Astrocyte (in vitro differentiated cells and primary cell): Measurements from ENCODE around the gene EPHB1. TPM values are rescaled to one million over a fixed set of nuclear protein-coding genes. Genes with fewer than 3 reads are reported as not detected.

Experiments used
- DNase-seq: peaks from one replicate; pipeline ENCODE4 v3.0.0-alpha.2; 2010; ENCODE audit warnings: low read depth
- FAIRE-seq: peaks from 2 replicates; lab custom pipeline; 2011; peaks lifted over from hg19 to GRCh38; lab: Jason Lieb, UNC
- H2AFZ ChIP-seq: 2 replicates; pipeline ENCODE4 v1.6.0; 2012; ENCODE audit warnings: low read depth, low read length, inconsistent platforms
- H3K27ac ChIP-seq: 2 replicates; pipeline ENCODE4 v1.5.1; 2011; ENCODE audit warnings: low read depth, low read length, inconsistent platforms
- H3K27me3 ChIP-seq: 2 replicates; pipeline ENCODE4 v1.6.0; 2011; ENCODE audit warnings: low read length, inconsistent platforms; ENCODE audit not compliant: insufficient read depth
- H3K36me3 ChIP-seq: 2 replicates; pipeline ENCODE4 v1.5.1; 2011; ENCODE audit warnings: low read length, inconsistent platforms; ENCODE audit not compliant: insufficient read depth
- H3K4me1 ChIP-seq: 2 replicates; pipeline ENCODE4 v1.5.1; 2011; ENCODE audit warnings: low read length, inconsistent platforms; ENCODE audit not compliant: insufficient read depth
- H3K4me2 ChIP-seq: 2 replicates; pipeline ENCODE4 v1.6.0; 2012; ENCODE audit warnings: low read length, inconsistent platforms
- H3K4me3 ChIP-seq: 2 replicates; pipeline ENCODE4 v1.5.1; 2011; ENCODE audit warnings: low read depth, mild to moderate bottlenecking, low read length, inconsistent platforms; ENCODE audit not compliant: insufficient read depth
- H3K79me2 ChIP-seq: 2 replicates; pipeline ENCODE4 v1.6.0; 2012; ENCODE audit warnings: mild to moderate bottlenecking, low read length, inconsistent platforms; ENCODE audit not compliant: insufficient read depth
- H3K9ac ChIP-seq: 2 replicates; pipeline ENCODE4 v1.6.0; 2012; ENCODE audit warnings: mild to moderate bottlenecking, low read length, inconsistent platforms
- H3K9me3 ChIP-seq: 2 replicates; pipeline ENCODE4 v1.5.1; 2012; ENCODE audit warnings: low read depth, mild to moderate bottlenecking, low read length, inconsistent platforms; ENCODE audit not compliant: insufficient read depth
- H4K20me1 ChIP-seq: 2 replicates; pipeline ENCODE4 v1.6.0; 2012; ENCODE audit warnings: low read length, inconsistent platforms; ENCODE audit not compliant: insufficient read depth
- H3K27ac Mint-ChIP-seq: one replicate; pipeline ENCODE4 v1.8.0; 2021; ENCODE audit warnings: mild to moderate bottlenecking, mixed read lengths; ENCODE audit not compliant: unreplicated experiment
- H3K27me3 Mint-ChIP-seq: one replicate; pipeline ENCODE4 v1.8.0; 2021; ENCODE audit warnings: low read depth, mixed read lengths; ENCODE audit not compliant: unreplicated experiment
- H3K36me3 Mint-ChIP-seq: one replicate; pipeline ENCODE4 v1.8.0; 2021; ENCODE audit warnings: low read depth, mixed read lengths; ENCODE audit not compliant: unreplicated experiment
- H3K4me1 Mint-ChIP-seq: one replicate; pipeline ENCODE4 v1.8.0; 2021; ENCODE audit warnings: low read depth, mixed read lengths; ENCODE audit not compliant: unreplicated experiment
- H3K4me3 Mint-ChIP-seq: one replicate; pipeline ENCODE4 v1.8.0; 2021; ENCODE audit warnings: mild to moderate bottlenecking, moderate library complexity, mixed read lengths; ENCODE audit not compliant: unreplicated experiment
- H3K9me3 Mint-ChIP-seq: one replicate; pipeline ENCODE4 v1.8.0; 2021; ENCODE audit warnings: mild to moderate bottlenecking, mixed read lengths; ENCODE audit not compliant: unreplicated experiment
- EZH2 ChIP-seq: IDR thresholded peaks from 2 replicates; pipeline ENCODE4 v1.6.1; 2012; ENCODE audit warnings: mild to moderate bottlenecking, low read length, inconsistent platforms; ENCODE audit not compliant: insufficient read depth
- total RNA-seq: library from RNA; stranded (reverse); gene quantifications from 2 replicates; pipeline ENCODE4 v1.2.1, GENCODE V29; 2021
- TF ChIP-seq, protein P1 (sequence below): IDR thresholded peaks from 2 replicates; pipeline ENCODE4 v1.5.1; 2011; ENCODE audit warnings: low read depth, mild to moderate bottlenecking, inconsistent platforms, low read length, moderate library complexity; ENCODE audit not compliant: insufficient read depth

EPHB1 gene
- total RNA-seq, 1 donor from 2014 or later, result 4.1 TPM

DNA sequence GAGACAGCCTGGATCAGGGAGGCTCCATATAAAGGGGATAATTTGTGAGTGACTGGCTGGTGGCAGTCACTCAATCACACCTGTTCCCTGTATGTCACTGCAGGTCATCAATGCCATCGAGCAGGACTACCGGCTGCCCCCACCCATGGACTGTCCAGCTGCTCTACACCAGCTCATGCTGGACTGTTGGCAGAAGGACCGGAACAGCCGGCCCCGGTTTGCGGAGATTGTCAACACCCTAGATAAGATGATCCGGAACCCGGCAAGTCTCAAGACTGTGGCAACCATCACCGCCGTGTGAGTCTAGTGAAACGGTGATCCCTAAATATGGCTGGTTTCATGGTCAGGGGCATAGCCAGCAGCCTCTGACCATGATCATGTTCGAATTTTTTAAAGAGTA lies 453.2 kb downstream of the EPHB1 start:
- H3K79me2 ChIP-seq, result no peaks in the 10 kb centered on the region
- no peaks in the 10 kb centered on the region for H3K36me3 ChIP-seq
- peaks cover 11% of the 10 kb centered on the region for H3K27me3 Mint-ChIP-seq
- no peaks in the 10 kb centered on the region for H3K4me1 Mint-ChIP-seq
- no peak overlapping the region for H3K4me2 ChIP-seq
- H3K4me3 ChIP-seq, result no peak overlapping the region
- H2AFZ ChIP-seq, result no peak overlapping the region
- no peak overlapping the region for H3K4me3 Mint-ChIP-seq
- H3K4me1 ChIP-seq, result no peaks in the 10 kb centered on the region
- H3K36me3 Mint-ChIP-seq, result no peaks in the 10 kb centered on the region
- H3K27me3 ChIP-seq, result no peaks in the 10 kb centered on the region
- no peak overlapping the region for H3K27ac ChIP-seq
- H3K9me3 Mint-ChIP-seq, result no peaks in the 10 kb centered on the region
- DNase-seq (no peak), FAIRE-seq (no peak)
- TF ChIP-seq, protein P1, sequence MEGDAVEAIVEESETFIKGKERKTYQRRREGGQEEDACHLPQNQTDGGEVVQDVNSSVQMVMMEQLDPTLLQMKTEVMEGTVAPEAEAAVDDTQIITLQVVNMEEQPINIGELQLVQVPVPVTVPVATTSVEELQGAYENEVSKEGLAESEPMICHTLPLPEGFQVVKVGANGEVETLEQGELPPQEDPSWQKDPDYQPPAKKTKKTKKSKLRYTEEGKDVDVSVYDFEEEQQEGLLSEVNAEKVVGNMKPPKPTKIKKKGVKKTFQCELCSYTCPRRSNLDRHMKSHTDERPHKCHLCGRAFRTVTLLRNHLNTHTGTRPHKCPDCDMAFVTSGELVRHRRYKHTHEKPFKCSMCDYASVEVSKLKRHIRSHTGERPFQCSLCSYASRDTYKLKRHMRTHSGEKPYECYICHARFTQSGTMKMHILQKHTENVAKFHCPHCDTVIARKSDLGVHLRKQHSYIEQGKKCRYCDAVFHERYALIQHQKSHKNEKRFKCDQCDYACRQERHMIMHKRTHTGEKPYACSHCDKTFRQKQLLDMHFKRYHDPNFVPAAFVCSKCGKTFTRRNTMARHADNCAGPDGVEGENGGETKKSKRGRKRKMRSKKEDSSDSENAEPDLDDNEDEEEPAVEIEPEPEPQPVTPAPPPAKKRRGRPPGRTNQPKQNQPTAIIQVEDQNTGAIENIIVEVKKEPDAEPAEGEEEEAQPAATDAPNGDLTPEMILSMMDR, result no peak
- TF ChIP-seq EZH2, result no peak
- no peak overlapping the region for H3K9ac ChIP-seq
- H4K20me1 ChIP-seq, result no peaks in the 10 kb centered on the region
- no peaks in the 10 kb centered on the region for H3K9me3 ChIP-seq
- no peak overlapping the region for H3K27ac Mint-ChIP-seq

DNA sequence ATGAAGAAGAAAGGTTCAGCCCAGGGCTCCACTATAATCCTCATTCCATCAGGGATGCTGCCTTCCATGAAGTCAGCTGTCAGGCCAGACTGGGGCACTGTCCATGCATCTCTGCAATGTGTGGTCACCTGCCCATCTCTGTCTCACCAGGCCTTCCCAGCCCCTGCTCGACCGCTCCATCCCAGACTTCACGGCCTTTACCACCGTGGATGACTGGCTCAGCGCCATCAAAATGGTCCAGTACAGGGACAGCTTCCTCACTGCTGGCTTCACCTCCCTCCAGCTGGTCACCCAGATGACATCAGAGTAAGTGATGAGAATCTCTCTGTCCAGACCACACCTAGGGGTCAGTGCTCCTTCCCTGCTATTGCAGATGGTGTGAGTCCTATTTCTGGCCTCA lies 454.1 kb downstream of the EPHB1 start:
- H3K4me3 ChIP-seq, result no peak overlapping the region
- H4K20me1 ChIP-seq, result no peaks in the 10 kb centered on the region
- no peaks in the 10 kb centered on the region for H3K79me2 ChIP-seq
- Mint-ChIP-seq H3K4me3 (no peak overlapping the region), H3K27ac (no peak overlapping the region), H3K4me1 (no peaks in the 10 kb centered on the region), H3K9me3 (no peaks in the 10 kb centered on the region), H3K27me3 (peaks cover 3% of the 10 kb centered on the region), H3K36me3 (no peaks in the 10 kb centered on the region)
- H3K27ac ChIP-seq, result no peak overlapping the region
- H3K9ac ChIP-seq, result no peak overlapping the region
- no peak overlapping the region for H2AFZ ChIP-seq
- H3K4me2 ChIP-seq, result no peak overlapping the region
- FAIRE-seq (no peak), DNase-seq (no peak)
- no peaks in the 10 kb centered on the region for H3K4me1 ChIP-seq
- no peaks in the 10 kb centered on the region for H3K27me3 ChIP-seq
- TF ChIP-seq EZH2, result no peak
- TF ChIP-seq, protein P1, result no peak
- H3K36me3 ChIP-seq, result no peaks in the 10 kb centered on the region
- no peaks in the 10 kb centered on the region for H3K9me3 ChIP-seq

DNA sequence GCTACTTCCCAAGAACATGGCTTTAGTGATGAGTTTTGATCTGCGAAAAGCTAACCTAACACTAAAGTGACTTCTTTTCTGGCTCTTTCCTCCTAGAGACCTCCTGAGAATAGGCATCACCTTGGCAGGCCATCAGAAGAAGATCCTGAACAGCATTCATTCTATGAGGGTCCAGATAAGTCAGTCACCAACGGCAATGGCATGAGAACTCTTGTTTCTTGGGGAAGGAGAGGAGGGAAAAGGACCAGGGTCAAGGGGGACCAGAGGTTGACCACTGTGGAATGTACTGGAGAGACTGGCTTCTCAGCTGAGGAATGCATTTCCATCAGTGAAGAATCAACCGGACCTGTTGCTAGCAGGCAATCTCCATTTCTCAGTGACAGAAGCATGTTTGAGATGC lies 463.9 kb downstream of the EPHB1 start:
- no peak for DNase-seq
- H3K4me1 Mint-ChIP-seq, result peaks cover 3% of the 10 kb centered on the region
- H3K9me3 Mint-ChIP-seq, result peaks cover 6% of the 10 kb centered on the region
- no peak overlapping the region for H3K4me3 Mint-ChIP-seq
- no peak for FAIRE-seq
- Histone ChIP-seq H3K36me3 (no peaks in the 10 kb centered on the region), H3K4me2 (no peak overlapping the region), H3K4me3 (no peak overlapping the region), H3K4me1 (no peaks in the 10 kb centered on the region), H3K79me2 (no peaks in the 10 kb centered on the region), H2AFZ (no peak overlapping the region), H3K27ac (no peak overlapping the region), H3K27me3 (no peaks in the 10 kb centered on the region), H3K9me3 (no peaks in the 10 kb centered on the region), H3K9ac (no peak overlapping the region), H4K20me1 (no peaks in the 10 kb centered on the region)
- peaks cover 4% of the 10 kb centered on the region for H3K27me3 Mint-ChIP-seq
- no peak for TF ChIP-seq EZH2
- H3K36me3 Mint-ChIP-seq, result no peaks in the 10 kb centered on the region
- no peak overlapping the region for H3K27ac Mint-ChIP-seq
